MCF 10A (cell line): ENCODE data around the gene FAM181A. TPM values are rescaled to one million over a fixed set of nuclear protein-coding genes. Genes with fewer than 3 reads are reported as not detected.

ENCODE experiments used
- BruUV-seq: library from RNA; stranded (reverse); fragments of 400-500 nt; replicated peaks from 2 replicates; lab custom pipeline; 2021; lab: Mats Ljungman, UMichigan
- CTCF ChIA-PET: fragments of 300-600 bp; sonication (Branson Sonifier 250); formaldehyde crosslinking; extraction: SDS; loops from one replicate; lab custom pipeline; 2021; ENCODE audit warnings: antibody characterized with exemption, inconsistent platforms; lab: Yijun Ruan, JAX
- POLR2A ChIA-PET: fragments of 300-600, 350-650 bp; sonication (Branson Sonifier 250); formaldehyde crosslinking; extraction: SDS; loops from one replicate; lab custom pipeline; 2020; ENCODE audit warnings: antibody characterized with exemption, inconsistent platforms; lab: Yijun Ruan, JAX
- DNase-seq: peaks from one replicate; pipeline ENCODE4 v3.0.0-alpha.2; 2018; ENCODE audit not compliant: unreplicated experiment
- H3K27ac Mint-ChIP-seq: one replicate; pipeline ENCODE4 v1.8.0; 2022; ENCODE audit warnings: mild to moderate bottlenecking, low read depth, mixed read lengths; ENCODE audit not compliant: unreplicated experiment
- H3K27me3 Mint-ChIP-seq: one replicate; pipeline ENCODE4 v1.8.0; 2022; ENCODE audit warnings: mixed read lengths; ENCODE audit not compliant: insufficient read depth, unreplicated experiment
- H3K36me3 Mint-ChIP-seq: one replicate; pipeline ENCODE4 v1.8.0; 2022; ENCODE audit warnings: mild to moderate bottlenecking, moderate library complexity, mixed read lengths; ENCODE audit not compliant: insufficient read depth, unreplicated experiment
- H3K4me1 Mint-ChIP-seq: one replicate; pipeline ENCODE4 v1.8.0; 2022; ENCODE audit warnings: mixed read lengths; ENCODE audit not compliant: insufficient read depth, unreplicated experiment
- H3K4me3 Mint-ChIP-seq: one replicate; pipeline ENCODE4 v1.8.0; 2022; ENCODE audit warnings: mild to moderate bottlenecking, moderate library complexity, mixed read lengths; ENCODE audit not compliant: unreplicated experiment
- H3K9me3 Mint-ChIP-seq: one replicate; pipeline ENCODE4 v1.8.0; 2022; ENCODE audit warnings: mixed read lengths; ENCODE audit not compliant: unreplicated experiment
- intact Hi-C: fragments of 100-400 bp; cut with micrococcal nuclease; formaldehyde crosslinking; loops from 2 replicates; pipeline ENCODE4 v1.14.1; 2022
- total RNA-seq: library from RNA; stranded (reverse); gene quantifications from 2 replicates; pipeline ENCODE4 v1.2.3, GENCODE V29; 2022
- TF ChIP-seq, protein P1 (sequence below): fragments of 200-600 bp; IDR thresholded peaks from one replicate; pipeline ENCODE4 v1.8.0; 2022; ENCODE audit warnings: antibody characterized with exemption, mild to moderate bottlenecking; ENCODE audit not compliant: unreplicated experiment

The FAM181A gene
- total RNA-seq, 1 experiment from 2014 or later: not detected

DNA sequence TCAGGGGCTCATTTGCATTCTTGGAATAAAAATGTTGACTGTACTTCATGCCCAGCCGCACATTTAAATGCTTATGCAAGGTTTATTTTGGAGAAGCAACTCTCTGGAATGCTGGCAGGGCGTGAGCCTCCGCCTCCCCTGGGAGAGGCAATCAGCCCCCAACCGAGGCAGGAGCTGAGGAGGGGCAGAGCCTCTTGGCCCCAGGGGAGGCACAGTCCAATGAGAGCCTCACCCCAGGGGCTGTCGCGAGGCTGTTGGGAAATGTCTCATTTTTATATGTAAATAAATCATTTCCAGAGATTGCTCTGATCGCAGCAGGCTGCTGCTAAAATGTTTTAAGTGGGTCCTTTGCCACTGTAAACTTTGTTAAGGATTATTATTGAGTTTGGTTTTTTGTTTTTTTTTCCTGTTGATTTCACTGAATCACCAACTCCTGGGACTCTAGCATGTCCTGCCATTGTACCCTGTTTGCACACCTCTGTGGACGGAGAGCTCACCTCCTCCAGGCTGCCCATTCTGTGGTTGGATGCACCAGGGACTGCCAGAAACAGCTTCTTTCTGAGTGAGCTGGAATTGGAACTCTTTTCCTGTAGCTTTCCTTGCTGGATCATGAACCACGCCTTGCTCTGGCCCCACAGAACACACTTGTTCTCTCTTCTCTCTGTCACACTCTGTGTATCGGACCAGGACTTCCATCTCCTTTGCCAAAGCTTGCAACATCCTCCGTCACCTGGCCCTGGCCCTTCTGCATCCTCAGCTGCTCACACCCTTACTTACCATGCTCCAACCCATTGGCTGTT lies 46.9 kb upstream of the FAM181A start:
- no peaks in the 10 kb centered on the region for H3K36me3 Mint-ChIP-seq
- ChIA-PET POLR2A (interaction anchor here (0.7 kb wide), 1 partner anchor 9 kb away, joined by 3 read pairs; no protein-coding TSS in a partner anchor), CTCF (interaction anchor here (0.5 to 1.2 kb wide), 5 partner anchors 13 to 226 kb away, joined by 3 to 5 read pairs (median 3); no protein-coding TSS in a partner anchor)
- H3K27ac Mint-ChIP-seq: no peak overlapping the region
- intact Hi-C loops: no loop called here
- DNase-seq: peak; percentile 51
- no peak overlapping the region for H3K4me3 Mint-ChIP-seq
- peaks cover 10% of the 10 kb centered on the region for H3K27me3 Mint-ChIP-seq
- no TSS peak for BruUV-seq
- TF ChIP-seq, protein P1, sequence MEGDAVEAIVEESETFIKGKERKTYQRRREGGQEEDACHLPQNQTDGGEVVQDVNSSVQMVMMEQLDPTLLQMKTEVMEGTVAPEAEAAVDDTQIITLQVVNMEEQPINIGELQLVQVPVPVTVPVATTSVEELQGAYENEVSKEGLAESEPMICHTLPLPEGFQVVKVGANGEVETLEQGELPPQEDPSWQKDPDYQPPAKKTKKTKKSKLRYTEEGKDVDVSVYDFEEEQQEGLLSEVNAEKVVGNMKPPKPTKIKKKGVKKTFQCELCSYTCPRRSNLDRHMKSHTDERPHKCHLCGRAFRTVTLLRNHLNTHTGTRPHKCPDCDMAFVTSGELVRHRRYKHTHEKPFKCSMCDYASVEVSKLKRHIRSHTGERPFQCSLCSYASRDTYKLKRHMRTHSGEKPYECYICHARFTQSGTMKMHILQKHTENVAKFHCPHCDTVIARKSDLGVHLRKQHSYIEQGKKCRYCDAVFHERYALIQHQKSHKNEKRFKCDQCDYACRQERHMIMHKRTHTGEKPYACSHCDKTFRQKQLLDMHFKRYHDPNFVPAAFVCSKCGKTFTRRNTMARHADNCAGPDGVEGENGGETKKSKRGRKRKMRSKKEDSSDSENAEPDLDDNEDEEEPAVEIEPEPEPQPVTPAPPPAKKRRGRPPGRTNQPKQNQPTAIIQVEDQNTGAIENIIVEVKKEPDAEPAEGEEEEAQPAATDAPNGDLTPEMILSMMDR: no peak
- peaks cover 6% of the 10 kb centered on the region for H3K4me1 Mint-ChIP-seq
- no peaks in the 10 kb centered on the region for H3K9me3 Mint-ChIP-seq

DNA sequence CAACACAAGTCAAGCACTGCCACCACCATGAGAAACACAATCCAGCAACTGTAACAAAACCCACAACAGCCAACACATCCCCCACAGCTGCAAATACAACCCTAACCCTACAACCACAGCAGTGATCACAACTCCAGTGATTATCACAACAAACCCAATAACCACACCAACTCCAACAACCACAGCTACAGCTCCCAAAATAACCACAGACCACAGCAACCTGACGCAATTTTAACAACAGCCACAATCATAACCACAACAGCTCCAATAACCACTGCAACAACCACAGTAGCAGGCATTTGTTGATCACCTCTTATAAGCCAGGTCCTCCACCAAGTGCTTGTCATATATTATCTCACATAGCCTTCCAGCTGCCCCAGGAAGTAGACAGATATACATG lies 42.2 kb upstream of the FAM181A start:
- intact Hi-C loops: no loop called here
- DNase-seq: no peak
- no peak overlapping the region for H3K4me3 Mint-ChIP-seq
- TF ChIP-seq, protein P1: no peak
- peaks cover 55% of the 10 kb centered on the region for H3K27me3 Mint-ChIP-seq
- ChIA-PET POLR2A (no interaction called here), CTCF (interaction anchor here (0.7 kb wide), 1 partner anchor 1730 kb away, joined by 3 read pairs; no protein-coding TSS in a partner anchor)
- H3K27ac Mint-ChIP-seq: no peak overlapping the region
- no peaks in the 10 kb centered on the region for H3K9me3 Mint-ChIP-seq
- H3K36me3 Mint-ChIP-seq: no peaks in the 10 kb centered on the region
- H3K4me1 Mint-ChIP-seq: peaks cover 6% of the 10 kb centered on the region
- BruUV-seq: no TSS peak

DNA sequence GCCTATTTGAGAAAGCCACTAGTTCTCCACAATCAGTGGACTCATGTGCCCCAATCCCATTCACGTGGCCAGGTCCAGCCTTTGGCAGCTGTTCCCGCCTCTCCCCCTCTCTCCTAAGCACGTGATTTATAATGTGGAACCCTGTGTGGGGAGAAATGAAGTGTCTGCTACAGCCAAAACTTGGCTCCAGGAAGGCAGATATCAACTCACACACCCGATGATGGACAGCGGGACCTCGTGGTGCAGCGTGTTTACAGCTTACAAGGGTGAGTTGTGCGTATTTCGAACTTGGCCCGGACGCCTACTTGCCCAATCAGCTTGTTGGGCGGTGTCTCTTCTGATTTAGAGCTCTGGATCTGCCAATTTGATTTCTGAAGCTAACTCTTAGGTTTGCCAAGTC lies 38.1 kb upstream of the FAM181A start:
- CTCF ChIA-PET: interaction anchor here (0.7 to 2.8 kb wide), 5 partner anchors 19 to 801 kb away, joined by 3 to 33 read pairs (median 4); no protein-coding TSS in a partner anchor

More for the DNA sequence above, 38.1 kb upstream of the FAM181A start:
- Mint-ChIP-seq H3K27me3 (peaks cover 70% of the 10 kb centered on the region), H3K9me3 (no peaks in the 10 kb centered on the region), H3K4me1 (peaks cover 14% of the 10 kb centered on the region), H3K4me3 (no peak overlapping the region), H3K36me3 (no peaks in the 10 kb centered on the region), H3K27ac (no peak overlapping the region)
- POLR2A ChIA-PET: interaction anchor here (0.8 kb wide), 1 partner anchor 9 kb away, joined by 3 read pairs; no protein-coding TSS in a partner anchor
- intact Hi-C loops: no loop called here
- TF ChIP-seq, protein P1: no peak
- DNase-seq: no peak
- no TSS peak for BruUV-seq
